Nephron (organoid): ENCODE measurements around the gene GALNT2.

Experiments
- H3K27ac Mint-ChIP-seq, 3 experiments: 2 replicates each; pipeline ENCODE4 v1.8.0; 2020; ENCODE audit warnings: mixed read lengths in 3 of 3, mild to moderate bottlenecking in 2 of 3, moderate library complexity in 1 of 3
- H3K27me3 Mint-ChIP-seq: 2 replicates; pipeline ENCODE4 v1.8.0; 2021; ENCODE audit warnings: low read depth, mild to moderate bottlenecking, moderate library complexity, mixed read lengths
- H3K36me3 Mint-ChIP-seq: 2 replicates; pipeline ENCODE4 v1.8.0; 2020; ENCODE audit warnings: low read depth, mixed read lengths
- H3K4me1 Mint-ChIP-seq: 2 replicates; pipeline ENCODE4 v1.8.0; 2020; ENCODE audit warnings: mixed read lengths
- H3K4me3 Mint-ChIP-seq, 3 experiments: 2 replicates each; pipeline ENCODE4 v1.8.0; 2020; ENCODE audit warnings: mild to moderate bottlenecking in 3 of 3, mixed read lengths in 3 of 3, moderate library complexity in 2 of 3
- H3K9me3 Mint-ChIP-seq: 2 replicates; pipeline ENCODE4 v1.8.0; 2020; ENCODE audit warnings: mixed read lengths
- CTCF ChIP-seq, 3 experiments: fragments of 200-600 bp; sonication (generic); IDR thresholded peaks; one replicate each; pipeline ENCODE4 v1.5.0; 2021; ENCODE audit warnings: antibody characterized with exemption in 3 of 3; ENCODE audit not compliant: unreplicated experiment in 3 of 3

GALNT2 gene

GRCh38 chr1:230284891-230285290 lies 217.9 kb downstream of the GALNT2 start:
- no peaks in the 10 kb centered on the region for H3K9me3 Mint-ChIP-seq
- H3K4me1 Mint-ChIP-seq = no peaks in the 10 kb centered on the region
- no peak for TF ChIP-seq CTCF (IDR thresholded peaks at IDR 0.05; ENCODE audit: unreplicated experiment in 3 of 3)
- peaks cover 29% of the 10 kb centered on the region for H3K36me3 Mint-ChIP-seq
- peaks cover 19% of the 10 kb centered on the region for H3K27me3 Mint-ChIP-seq
- H3K4me3 Mint-ChIP-seq = no peak overlapping the region
- no peak overlapping the region for H3K27ac Mint-ChIP-seq

DNA sequence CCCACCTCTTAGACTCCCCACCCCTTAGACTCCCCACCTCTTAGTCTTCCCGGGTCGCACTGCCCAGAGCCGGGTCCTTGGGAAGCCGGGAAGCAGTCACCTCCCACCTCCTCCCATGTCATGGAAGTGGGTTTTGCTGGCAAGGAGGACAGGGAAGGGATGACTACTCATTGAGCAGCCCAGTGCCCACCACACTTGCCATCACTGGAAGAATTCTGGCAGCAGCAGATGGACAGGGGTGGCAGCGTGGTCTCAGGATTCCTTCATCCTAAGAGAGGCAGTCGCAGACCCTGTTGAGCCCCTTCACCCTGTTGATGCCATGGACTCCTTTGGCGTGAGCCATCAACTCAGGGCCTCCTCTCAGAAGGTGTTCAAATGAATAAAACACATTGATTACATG lies 218.3 kb downstream of the GALNT2 start:
- no peak for TF ChIP-seq CTCF (IDR thresholded peaks at IDR 0.05; ENCODE audit: unreplicated experiment in 3 of 3)
- H3K27ac Mint-ChIP-seq = no peak overlapping the region
- no peak overlapping the region for H3K4me3 Mint-ChIP-seq
- peaks cover 24% of the 10 kb centered on the region for H3K27me3 Mint-ChIP-seq
- no peaks in the 10 kb centered on the region for H3K9me3 Mint-ChIP-seq
- no peaks in the 10 kb centered on the region for H3K4me1 Mint-ChIP-seq
- peaks cover 27% of the 10 kb centered on the region for H3K36me3 Mint-ChIP-seq

DNA sequence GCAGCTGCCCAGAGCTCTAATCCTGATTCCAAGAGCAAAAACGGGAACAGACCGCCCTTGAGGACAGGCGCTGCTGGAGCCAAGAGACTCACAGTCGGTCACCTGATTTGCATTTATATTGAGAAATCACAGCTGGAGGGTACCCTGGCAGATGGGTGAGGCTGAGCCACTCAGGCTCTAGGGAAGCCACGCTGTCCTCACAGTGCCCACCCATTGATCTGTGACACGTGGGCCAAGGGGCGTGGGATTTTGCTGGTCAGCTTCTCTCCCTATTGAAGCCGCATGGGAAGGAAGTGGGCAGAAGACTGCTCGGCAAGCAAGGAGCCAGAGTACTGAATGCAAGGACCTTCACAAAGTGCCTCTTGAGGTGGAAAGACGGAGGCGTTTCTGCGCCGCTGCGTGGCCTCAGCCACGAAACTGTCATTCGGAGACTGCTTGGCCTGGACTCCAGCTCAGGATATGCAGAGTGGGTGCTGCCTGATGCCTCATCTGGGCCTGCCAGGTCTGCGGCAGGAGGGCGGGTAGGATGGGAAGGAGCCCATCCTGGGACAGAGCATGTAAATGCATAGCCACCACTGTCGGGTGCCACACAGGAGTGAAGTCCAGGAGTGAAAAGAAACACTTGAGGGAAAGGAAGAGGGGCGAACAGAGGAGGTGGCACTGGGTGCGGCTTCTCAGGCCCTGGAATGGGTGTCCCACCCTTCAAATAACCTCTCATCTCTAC lies 219.3 kb downstream of the GALNT2 start:
- Mint-ChIP-seq H3K4me1 (peaks cover under 1% of the 10 kb centered on the region), H3K27ac (no peak overlapping the region), H3K9me3 (no peaks in the 10 kb centered on the region), H3K36me3 (peaks cover 24% of the 10 kb centered on the region), H3K4me3 (no peak overlapping the region), H3K27me3 (peaks cover 33% of the 10 kb centered on the region)
- TF ChIP-seq CTCF (IDR thresholded peaks at IDR 0.05; ENCODE audit: unreplicated experiment in 3 of 3) = no peak

GRCh38 chr1:230286890-230287269 lies 219.8 kb downstream of the GALNT2 start:
- H3K9me3 Mint-ChIP-seq = no peaks in the 10 kb centered on the region
- no peak for TF ChIP-seq CTCF (IDR thresholded peaks at IDR 0.05; ENCODE audit: unreplicated experiment in 3 of 3)
- H3K4me1 Mint-ChIP-seq = peaks cover 5% of the 10 kb centered on the region
- no peak overlapping the region for H3K27ac Mint-ChIP-seq
- peaks cover 20% of the 10 kb centered on the region for H3K36me3 Mint-ChIP-seq
- H3K4me3 Mint-ChIP-seq = no peak overlapping the region
- H3K27me3 Mint-ChIP-seq = peaks cover 38% of the 10 kb centered on the region

DNA sequence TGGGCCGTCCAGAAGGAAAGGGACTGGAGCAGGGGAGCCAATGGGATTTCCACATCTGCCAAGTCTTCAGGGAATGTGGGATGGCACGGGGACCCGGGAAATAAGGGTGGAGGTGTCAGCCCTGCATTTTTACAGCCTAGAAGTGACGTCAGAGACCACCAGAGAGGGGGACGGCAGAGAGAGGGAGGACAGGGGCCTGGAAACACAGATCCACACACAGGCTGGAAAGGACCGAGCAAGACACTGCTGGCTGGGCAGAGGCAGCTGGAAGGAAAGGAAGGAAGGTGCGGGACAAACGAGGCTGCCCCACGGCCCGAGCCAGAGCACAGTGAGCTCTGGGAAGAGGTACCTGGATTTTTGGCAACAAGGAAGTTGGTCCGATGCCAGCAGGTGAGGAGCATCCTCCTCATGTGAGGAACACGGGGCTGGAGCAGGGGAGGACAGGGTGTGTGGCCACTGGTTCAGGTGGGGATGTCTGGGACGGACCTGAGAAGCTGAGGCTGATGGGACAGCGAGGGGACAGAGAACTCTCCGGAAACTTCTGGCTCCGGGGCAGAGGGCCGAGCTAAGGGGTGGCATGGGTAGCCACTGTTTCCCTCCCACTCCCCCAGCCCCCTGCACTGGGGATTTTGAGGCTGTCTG lies 220.8 kb downstream of the GALNT2 start:
- peaks cover 8% of the 10 kb centered on the region for H3K4me1 Mint-ChIP-seq
- peaks cover 47% of the 10 kb centered on the region for H3K27me3 Mint-ChIP-seq
- TF ChIP-seq CTCF (IDR thresholded peaks at IDR 0.05; ENCODE audit: unreplicated experiment in 3 of 3) = no peak
- H3K36me3 Mint-ChIP-seq = peaks cover 17% of the 10 kb centered on the region
- no peak overlapping the region for H3K4me3 Mint-ChIP-seq
- H3K27ac Mint-ChIP-seq = no peak overlapping the region
- H3K9me3 Mint-ChIP-seq = no peaks in the 10 kb centered on the region
